ENCODE measurements around the gene CSTB.
A peak's percentile ranks its signal among the peaks of the same experiment; 100 is the strongest.

Gene CSTB

DNA sequence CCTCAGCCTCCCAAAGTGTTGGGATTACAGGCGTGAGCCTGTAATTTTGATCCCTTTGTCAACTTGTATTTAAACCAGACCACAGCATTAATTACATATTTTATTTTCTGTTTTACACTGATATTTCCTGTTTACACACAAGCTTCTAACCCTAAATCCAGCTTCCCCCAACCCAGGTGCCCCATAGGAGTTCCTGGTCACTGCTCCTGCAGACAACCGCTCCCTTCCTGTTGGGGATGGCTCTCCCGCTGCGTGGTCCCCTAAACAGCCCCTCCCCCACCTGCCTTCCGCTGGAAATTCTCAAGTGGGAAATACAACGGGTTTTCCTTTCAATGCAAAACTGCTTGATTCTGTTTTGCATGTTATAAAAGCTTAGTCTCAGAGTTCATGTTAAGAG lies 3.7 kb downstream of the CSTB start:
- no peak for DNase-seq (ENCODE audit: low read depth in 2 of 2)
- TF ChIP-seq, protein P1, sequence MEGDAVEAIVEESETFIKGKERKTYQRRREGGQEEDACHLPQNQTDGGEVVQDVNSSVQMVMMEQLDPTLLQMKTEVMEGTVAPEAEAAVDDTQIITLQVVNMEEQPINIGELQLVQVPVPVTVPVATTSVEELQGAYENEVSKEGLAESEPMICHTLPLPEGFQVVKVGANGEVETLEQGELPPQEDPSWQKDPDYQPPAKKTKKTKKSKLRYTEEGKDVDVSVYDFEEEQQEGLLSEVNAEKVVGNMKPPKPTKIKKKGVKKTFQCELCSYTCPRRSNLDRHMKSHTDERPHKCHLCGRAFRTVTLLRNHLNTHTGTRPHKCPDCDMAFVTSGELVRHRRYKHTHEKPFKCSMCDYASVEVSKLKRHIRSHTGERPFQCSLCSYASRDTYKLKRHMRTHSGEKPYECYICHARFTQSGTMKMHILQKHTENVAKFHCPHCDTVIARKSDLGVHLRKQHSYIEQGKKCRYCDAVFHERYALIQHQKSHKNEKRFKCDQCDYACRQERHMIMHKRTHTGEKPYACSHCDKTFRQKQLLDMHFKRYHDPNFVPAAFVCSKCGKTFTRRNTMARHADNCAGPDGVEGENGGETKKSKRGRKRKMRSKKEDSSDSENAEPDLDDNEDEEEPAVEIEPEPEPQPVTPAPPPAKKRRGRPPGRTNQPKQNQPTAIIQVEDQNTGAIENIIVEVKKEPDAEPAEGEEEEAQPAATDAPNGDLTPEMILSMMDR (IDR thresholded peaks at IDR 0.05; ENCODE audit: low read depth, low read length): no peak
- H3K4me3 ChIP-seq (replicated peaks in 1 of 2; ENCODE audit: low read depth in 2 of 2, low read length in 2 of 2): no peak overlapping the region

DNA sequence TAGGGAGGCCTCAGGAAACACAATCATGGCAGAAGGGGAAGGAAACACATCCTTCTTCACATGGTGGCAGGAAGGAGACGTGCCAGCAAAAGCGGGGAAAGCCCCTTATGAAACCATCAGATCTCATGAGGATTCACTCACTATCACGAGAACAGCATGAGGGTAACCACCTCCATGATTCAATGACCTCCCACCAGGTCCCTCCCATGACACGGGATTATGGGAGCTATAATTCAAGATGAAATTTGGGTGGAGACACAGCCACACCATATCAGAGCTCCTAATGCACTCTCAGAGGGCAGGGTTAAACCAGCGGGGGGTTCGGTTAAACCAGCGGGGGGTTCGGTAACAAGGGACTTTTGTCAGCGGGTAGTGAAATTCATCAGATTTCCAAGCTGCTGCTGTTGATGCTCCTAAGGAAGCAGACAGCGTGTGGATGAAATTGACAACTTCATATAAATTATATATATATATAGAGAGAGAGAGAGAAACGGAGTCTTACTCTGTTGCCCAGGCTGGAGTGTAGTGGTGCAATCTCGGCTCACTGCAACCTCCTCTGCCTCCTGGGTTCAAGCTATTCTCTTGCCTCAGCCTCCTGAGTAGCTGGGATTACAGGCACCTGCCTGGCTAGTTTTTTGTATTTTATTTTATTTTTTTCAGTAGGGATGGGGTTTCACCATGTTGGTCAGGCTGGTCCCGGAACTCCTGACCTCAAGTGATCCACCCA lies 4.2 kb downstream of the CSTB start:
- H3K4me3 ChIP-seq (replicated peaks in 1 of 2; ENCODE audit: low read depth in 2 of 2, low read length in 2 of 2): no peak overlapping the region
- TF ChIP-seq, protein P1 (IDR thresholded peaks at IDR 0.05; ENCODE audit: low read depth, low read length): no peak
- DNase-seq (ENCODE audit: low read depth in 2 of 2): peak in 1 of 2 donors; percentile 75

DNA sequence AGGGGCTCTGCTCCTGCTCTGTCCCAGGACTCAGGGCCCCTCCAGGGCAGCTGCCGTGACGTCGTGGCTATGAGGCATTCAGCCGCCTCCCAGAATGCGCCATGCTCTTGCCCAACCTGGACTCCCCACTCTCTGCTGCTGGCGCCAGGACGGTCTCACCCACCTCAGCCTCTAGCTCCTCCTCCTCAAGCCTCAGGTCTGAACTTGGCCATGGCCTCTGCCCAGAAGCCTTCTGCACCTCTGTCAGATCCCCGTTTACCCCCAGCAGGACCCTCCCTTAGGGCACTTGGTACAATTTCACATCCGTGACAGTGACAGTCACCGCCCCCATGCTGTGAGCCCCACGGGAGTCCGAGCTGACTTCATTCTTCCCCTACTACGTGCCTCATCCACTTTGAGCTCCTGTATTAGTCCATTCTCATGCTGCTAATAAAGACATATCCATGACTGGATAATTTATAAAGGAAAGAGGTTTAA lies 4.9 kb downstream of the CSTB start:
- H3K4me3 ChIP-seq (replicated peaks in 1 of 2; ENCODE audit: low read depth in 2 of 2, low read length in 2 of 2): no peak overlapping the region
- TF ChIP-seq, protein P1 (IDR thresholded peaks at IDR 0.05; ENCODE audit: low read depth, low read length): no peak
- no peak for DNase-seq (ENCODE audit: low read depth in 2 of 2)

DNA sequence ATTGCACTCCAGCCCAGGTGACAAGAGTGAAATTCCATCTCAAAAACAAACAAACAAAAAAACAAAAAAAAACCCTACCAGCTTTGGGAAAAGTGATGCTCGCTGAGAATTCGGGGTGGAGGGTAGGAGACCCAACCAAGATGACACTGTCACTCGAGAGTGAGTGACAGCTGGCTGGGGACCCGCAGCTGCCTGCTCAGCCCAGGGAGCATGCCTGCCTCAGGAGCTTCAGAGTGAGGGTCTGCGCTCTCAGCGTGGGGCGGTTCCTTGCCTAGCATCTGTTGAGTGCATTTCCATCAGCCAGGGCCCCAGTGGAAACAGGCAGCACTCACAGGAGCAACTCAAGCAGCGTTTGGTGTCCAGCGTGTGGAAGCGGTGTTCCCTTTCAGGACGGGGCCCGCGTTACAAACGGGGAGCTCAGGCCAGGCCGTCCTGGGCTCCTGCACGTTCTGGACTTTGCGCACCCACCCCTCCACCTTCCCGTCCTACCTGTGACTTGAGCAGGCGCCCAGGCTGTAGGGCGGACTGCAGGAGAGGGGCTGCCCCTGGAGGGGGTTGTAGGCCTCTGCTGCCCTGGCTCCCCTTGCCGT lies 5.9 kb downstream of the CSTB start:
- H3K4me3 ChIP-seq (replicated peaks in 1 of 2; ENCODE audit: low read depth in 2 of 2, low read length in 2 of 2): no peak overlapping the region
- TF ChIP-seq, protein P1 (IDR thresholded peaks at IDR 0.05; ENCODE audit: low read depth, low read length): no peak
- DNase-seq (ENCODE audit: low read depth in 2 of 2): no peak

GRCh38 chr21:43769325-43769958 lies 6.7 kb downstream of the CSTB start:
- DNase-seq (ENCODE audit: low read depth in 2 of 2): no peak
- no peak overlapping the region for H3K4me3 ChIP-seq (replicated peaks in 1 of 2; ENCODE audit: low read depth in 2 of 2, low read length in 2 of 2)
- TF ChIP-seq, protein P1 (IDR thresholded peaks at IDR 0.05; ENCODE audit: low read depth, low read length): no peak

GRCh38 chr21:43768868-43769167 lies 7.3 kb downstream of the CSTB start:
- TF ChIP-seq, protein P1 (IDR thresholded peaks at IDR 0.05; ENCODE audit: low read depth, low read length): no peak
- DNase-seq (ENCODE audit: low read depth in 2 of 2): no peak

More at GRCh38 chr21:43768868-43769167, 7.3 kb downstream of the CSTB start:
- no peak overlapping the region for H3K4me3 ChIP-seq (replicated peaks in 1 of 2; ENCODE audit: low read depth in 2 of 2, low read length in 2 of 2)

All from cardiac fibroblast (primary cell).